Measurements from ENCODE around the gene RASA3.

RASA3 gene

DNA sequence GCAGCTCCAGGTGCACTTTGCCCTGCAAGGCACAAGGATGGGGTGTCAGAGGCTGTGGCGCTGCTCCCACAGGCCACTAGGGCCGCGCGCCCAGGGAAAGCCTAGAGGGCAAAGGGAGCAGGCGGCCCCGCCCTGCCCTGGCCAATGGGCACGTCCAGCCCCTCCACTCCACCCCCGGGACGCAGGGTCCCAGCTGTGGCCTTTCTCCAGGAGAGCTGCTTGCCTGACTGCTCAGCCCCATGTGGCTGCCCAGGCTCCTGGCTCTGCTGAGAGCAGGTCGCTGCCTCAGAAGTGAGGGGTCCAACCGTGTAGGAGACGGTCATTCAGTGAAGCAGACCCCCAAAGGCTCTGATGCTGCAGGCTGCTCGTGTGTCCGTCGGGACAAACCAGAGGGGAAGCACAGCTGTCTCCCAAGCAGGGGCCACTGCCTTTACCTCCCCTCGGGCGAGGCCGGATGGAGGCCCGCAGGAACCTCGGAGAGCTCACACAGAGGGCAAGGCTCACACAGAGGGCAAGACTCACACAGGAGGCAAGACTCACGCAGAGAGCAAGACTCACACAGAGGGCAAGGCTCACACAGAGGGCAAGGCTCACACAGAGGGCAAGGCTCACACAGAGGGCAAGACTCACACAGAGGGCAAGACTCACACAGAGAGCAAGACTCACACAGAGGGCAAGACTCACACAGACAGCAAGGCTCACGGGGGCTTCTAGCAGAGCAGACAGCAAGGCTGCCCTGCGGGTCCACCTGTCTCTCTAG, 102.4 kb downstream of the RASA3 start:
- no peak for DNase-seq

DNA sequence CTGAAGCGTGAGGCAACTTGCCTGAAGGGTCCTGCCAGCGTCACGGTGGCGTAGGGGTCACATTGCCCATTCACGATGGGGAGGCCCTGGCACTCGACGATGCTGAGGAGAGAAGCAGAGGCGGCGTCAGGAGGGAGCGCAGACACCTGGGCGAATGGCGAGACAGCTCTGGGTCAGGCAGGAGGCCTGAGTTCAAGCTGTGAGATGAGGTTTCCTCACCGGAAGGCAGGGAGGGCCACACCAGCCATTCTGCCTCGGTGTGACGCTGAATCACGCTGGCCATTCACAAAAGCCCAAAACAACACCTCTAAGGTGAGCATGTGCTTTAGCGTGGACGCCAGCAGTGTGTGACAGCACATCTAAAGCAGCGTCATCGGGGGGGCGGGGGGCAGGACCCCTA, 104.6 kb downstream of the RASA3 start:
- no peak for DNase-seq

DNA sequence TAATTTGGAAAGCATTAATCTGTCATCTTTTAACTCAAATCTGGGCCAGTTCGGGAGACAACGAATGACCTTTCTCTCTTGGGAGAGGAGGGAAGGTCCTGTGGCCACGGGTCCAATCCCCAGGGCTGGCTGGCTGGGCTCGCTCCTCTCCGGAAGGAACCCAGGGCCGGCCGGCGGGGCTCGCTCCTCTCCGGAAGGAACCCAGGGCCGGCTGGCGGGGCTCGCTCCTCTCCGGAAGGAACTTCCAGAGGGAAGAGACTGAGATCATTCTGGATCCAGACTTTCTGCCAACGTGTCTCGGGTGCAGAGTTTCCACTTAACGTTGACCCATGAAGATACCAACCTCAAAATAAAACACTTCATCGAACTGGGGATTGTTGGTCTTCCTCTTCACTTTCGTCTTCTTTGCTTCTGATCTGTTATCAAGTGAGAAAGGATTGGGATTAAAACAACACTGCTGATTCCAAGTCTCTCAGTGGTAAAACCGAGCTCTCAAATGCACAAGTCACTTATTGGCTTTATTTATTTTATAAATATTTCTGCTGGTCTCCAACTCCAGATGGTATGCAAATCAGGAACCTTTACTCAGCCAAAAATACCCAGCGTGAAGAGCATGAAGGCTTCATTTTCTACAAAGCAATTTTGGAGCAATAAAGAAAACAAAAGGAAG, 105.2 kb downstream of the RASA3 start:
- DNase-seq: no peak

DNA sequence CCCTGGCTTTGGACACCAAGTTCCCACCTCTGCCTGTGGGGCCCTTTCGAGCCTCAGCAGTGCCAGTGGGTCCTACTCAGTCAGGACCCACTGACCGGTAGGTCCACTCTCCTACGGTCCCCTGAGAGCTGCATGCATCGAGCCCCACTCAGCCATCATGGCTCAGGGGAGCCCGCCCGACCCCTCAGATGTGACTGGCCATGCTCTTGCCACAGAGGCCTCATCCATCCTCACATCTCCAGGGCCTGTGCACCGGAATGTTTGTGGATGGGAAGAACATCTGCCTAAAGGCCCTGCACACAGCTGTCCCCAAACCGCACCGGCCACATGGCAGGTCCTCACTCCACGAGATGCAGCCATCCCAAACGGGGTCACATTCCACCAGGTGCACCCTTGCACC, 105.9 kb downstream of the RASA3 start:
- no peak for DNase-seq

DNA sequence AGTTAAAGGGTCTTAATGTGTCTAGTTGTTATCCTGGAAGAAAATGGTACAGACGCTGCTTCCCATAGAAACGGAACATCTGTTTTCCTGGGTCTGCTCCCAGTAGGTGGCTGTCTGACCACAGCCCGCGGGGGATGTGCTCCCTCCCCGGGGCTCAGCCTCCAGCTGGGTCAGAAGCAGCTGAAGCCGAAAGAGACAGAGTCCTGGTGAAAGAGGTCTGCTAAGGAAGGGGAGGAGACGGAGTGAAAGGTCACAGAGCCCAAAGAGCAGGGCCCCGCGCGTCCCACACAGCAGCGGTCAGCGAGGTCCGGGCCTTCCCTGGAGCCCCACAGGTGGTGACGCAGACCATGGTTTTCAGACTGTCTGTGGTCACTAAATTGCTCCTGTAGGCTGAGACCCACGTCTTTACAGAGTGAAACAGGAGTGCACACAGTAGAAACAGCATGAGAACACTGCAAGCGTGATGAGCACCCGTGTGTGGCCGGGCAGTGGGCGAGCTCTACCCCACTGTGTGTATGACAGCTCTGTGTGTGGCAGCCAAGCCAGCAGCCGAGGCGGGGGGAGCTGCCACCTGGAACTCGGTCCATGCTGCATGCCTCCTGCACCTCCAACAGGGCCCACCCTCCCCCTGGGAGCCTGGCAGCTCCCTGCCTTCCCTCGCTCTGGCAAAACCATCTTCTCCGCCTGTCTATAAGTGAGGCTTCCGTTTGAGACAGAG, 106.5 kb downstream of the RASA3 start:
- DNase-seq: no peak

DNA sequence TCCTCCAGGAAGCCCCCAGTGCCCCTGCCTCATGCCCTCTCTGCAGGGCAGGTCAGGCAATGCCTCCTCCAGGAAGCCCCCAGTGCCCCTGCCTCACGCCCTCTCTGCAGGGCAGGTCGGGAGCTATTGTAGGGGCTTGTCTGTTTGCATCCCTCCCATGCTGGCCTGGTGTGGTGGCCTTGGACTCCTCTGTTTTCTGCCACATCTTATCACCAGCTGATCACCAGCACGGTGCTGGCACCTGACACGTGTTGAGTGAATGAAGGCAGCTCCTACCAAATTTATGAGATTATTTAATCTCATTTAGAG, 107.1 kb downstream of the RASA3 start:
- no peak for DNase-seq

DNA sequence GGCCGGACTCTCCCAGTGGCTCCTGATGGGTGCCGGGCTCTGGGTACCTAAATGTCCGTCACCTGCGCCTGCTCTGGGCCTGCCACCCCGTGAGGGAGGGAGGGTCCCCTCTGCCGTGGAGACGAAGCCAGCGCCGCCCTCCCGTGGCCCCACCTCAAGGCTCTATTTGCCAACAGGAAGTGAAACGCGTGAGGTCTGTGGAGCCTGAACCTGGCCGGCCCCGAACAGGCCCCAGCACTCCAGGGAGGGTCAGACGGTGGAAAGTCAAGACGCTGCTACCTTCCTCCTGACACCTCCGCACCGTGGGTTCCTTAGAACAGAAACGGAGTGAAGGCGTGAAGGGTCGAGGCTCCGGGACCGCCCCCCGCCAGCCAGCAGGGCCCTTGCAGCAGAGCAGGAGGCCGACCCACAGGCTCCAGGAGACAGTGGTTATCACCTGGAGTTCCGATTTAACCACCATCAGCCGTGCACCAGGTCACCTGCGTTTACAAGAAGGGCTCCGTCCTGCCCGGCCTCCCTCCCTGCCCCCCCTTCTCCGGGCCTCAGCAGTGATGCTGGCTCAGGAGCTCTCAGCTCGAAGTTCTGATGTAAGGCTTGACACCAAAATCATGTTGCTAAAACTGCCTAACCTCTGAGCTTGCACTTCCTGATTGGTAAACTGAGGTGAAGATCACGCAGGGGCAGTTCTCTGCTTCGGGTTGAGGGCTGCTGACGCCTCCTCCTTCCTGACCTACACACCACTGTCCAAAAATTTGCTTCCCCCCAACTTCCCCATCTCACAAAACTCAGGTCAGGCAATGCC, 107.6 kb downstream of the RASA3 start:
- DNase-seq: no peak

DNA sequence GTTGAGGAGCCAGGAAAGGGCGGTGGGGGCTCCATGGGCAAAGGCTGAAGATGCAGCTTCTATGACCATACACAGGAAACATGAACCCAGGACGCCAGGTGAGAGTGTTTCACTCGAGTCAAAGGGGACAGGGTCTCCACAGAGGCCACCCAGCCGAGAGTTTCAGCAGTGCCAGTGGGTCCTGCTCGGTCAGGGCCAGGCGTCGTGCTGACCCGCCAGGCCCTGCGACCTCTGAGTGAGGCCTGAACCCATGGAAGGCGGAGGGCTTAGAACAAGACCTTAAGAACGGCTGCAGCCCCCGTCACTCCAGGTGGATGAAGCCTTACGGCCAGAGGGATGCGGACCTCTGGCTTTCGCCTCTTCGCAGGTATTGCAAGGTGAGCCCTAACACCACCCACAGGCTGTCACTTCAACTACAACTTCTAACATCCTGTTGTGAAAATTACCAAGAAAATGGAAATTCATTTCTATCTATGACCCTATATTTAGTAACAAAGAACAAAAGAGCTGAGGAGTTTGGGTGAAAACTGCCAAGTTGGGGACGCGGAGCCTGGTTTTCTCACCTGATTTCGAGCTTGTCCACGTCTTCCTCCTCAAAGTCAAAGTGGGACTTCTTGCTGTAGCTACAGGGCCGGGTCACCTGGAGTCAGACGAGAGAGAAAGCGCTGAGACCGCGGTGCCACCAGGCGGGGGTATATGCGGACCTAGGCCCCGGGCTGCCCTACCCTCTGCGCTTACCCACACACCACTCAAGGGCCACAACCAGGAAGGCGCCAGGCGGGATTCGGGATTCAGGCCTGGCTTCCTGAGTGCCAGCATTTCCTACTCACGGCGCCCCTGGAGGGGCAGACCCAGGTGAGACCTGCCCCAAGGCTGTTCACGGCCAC, 108.5 kb downstream of the RASA3 start:
- no peak for DNase-seq

DNA sequence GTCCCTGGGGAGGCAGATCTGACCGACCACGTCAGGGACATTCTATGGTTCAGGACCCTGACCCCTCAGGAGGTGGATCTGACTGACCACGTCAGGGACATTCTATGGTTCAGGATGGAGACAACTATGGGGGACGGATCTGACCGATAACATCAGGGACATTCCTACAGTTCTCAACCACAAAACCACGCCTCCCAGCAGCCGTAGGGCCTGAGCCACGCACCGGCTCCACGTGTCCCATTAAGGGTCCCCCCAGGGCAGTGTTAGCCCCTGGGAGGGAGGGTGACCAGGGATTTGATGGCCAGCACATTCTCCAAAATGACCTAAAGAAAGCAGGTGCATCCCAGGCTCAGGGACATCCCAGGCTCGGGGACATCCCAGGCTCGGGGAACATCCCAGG, 109.5 kb downstream of the RASA3 start:
- DNase-seq: no peak

DNA sequence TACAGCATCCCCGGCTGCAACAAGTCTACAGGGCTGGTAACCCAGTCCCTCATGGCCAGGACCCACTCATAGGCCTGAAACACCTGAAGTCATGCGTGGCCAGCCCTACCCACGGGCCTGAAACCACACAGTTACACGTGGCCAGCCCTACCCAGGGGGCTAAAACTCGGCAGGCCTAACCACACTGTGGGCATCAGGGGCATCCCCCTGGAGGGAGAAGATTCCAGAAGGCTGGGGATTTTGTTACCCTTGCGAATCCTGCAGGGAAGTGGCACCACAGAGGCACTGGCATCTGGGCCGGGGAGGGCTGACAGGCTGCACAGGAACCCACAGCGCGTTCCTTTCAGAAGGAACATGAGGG, 110.1 kb downstream of the RASA3 start:
- no peak for DNase-seq

DNA sequence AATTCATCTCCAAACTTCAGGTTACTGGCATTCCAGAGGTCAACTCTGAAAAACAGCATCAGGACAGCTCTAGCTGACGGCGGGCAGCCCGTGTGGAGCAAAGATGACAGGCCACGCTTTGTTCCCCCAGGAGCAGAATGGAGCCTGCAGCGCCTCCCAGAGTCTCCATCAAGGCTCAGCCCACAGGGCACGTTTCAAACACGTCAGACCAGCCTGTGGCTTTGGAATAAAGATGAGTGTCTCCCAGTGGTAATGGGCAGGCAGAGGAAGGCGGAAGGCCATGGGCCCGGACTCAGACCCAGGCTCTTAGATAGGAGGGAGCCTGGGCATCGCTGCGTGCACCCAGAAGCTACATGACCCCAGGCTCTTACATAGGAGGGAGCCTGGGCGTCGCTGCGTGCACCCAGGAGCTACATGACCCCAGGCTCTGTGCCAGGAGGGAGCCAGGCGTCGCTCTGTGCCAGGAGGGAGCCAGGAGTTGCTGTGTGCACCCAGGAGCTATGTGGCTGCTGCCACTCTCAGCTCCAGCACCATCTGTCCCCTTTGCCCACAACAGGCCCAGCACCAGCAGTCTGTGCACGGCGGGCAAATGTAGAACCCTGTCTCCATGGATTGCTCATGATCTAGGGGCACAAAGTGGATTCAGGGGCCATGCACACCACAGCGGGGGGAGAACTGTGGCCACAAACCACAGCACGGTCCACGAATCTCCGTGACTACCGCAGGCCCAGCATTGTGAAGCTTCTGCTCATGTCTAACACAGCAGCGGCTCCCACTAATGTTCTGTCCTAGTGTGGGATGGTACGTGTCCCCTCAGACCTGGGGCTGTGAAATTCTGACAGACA, 110.7 kb downstream of the RASA3 start:
- DNase-seq: no peak

DNA sequence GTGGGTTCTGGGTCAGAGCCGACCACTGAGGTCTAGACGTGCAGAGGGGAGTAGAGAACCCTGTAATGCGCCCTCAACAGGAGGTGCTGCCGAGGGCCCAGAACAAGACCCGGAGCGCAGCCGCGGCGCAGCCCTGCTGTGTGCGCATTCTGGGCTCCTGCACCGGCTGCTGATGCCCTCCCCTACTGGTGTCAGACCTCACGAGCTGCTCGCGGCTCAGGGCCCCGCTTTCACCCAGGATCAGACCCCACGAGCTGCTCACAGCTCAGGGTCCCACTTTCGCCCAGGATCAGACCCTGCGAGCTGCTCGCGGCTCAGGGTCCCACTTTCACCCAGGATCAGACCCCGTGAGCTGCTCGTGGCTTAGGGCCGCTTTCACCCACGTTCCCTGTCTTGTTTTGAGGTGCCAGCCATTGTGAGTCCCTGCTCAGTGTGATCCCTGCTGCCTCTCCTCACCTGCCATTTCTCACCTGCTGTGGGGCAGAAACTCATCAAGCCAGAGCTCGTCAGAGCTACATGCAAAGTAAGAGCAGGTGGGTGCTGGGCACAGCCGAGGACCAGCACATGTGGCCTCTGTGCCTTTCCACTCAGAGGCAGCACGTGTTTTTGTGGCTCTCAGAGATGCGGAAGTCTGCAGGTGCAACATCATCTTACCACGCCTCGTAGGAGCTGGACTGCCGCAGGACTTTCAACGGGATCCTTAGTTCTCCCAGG, 111.5 kb downstream of the RASA3 start:
- no peak for DNase-seq

DNA sequence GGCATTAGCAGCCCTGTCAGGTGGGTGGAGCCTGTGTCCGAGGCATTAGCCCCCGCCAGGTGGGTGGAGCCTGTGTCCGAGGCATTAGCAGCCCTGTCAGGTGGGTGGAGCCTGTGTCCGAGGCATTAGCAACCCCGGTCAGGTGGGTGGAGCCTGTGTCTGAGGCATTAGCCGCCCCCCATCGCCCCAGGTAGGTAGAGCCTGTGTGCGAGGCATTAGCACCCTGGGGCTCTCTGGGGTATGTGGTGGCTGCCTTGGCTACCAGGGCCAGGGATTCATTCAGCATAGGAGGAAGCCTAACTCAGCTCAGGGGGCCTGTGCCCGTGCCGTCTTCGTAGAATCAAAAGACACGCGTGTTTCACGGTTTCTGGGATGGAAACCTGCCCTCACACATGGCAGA, 112.3 kb downstream of the RASA3 start:
- DNase-seq: peak in 1 of 2 experiments; percentile 34

DNA sequence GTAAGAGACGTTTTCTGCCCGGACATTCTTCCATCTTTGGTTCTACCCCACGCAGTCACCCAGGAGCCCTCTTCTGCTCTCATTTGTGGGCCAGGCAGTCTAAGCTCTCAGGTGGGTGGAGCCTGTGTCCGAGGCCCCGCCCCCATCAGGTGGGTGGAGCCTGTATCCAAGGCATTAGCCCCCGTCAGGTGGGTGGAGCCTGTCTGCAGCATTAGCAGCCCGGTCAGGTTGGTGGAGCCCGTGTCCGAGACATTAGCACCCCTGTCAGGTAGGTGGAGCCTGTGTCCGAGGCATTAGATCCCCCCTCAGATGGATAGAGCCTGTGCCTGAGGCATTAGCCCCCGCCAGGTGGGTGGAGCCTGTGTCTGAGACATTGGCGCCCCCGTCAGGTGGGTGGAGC, 113.1 kb downstream of the RASA3 start:
- DNase-seq: no peak

DNA sequence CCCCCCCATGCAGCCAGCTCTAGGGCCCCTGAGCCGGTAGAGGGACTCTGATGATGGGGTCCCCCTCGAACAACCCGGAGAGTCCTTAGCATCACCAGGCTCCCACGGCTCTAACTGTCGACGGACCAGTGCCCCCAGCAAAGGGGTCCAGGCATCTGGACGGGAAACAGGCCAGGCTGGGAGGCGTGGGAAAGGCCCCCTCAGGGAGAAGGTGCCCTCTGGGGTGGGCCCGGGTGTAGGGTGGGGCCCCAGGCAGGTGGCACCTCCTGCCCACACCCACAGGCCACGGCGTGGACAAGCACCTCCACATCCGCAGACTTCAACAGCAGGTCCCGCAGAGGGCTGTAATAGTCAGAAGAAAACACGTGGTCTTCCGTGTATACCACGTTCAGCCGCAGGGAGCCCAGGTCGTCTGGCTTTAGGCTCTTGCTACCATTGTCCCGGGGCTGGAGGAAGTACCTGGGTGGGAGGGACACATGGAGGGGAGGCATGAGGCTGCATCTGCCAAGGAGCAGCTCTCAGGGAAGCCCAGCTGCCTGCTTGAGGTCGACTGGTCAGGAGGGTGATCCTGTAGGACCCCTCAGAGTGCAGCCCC, 113.9 kb downstream of the RASA3 start:
- no peak for DNase-seq

DNA sequence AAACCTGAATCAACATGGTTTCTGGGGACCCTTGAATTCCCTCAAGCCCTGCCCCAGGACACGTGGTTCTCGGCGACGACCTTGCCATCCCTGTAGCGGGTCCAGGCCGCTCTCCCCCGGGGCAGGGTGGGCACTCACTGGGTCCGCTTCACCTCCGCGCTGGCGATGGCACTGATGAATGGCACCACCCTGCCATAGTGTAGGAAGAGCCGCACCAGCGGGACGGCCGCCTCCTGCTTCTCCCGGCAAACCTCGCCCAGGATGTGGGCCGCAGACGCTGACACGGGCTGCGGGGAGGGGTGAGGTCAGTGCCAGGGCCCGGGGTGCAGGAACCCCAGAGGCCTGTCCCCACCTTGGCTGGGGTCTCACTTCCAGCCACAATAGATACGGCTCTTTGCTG, 114.5 kb downstream of the RASA3 start:
- no peak for DNase-seq

DNA sequence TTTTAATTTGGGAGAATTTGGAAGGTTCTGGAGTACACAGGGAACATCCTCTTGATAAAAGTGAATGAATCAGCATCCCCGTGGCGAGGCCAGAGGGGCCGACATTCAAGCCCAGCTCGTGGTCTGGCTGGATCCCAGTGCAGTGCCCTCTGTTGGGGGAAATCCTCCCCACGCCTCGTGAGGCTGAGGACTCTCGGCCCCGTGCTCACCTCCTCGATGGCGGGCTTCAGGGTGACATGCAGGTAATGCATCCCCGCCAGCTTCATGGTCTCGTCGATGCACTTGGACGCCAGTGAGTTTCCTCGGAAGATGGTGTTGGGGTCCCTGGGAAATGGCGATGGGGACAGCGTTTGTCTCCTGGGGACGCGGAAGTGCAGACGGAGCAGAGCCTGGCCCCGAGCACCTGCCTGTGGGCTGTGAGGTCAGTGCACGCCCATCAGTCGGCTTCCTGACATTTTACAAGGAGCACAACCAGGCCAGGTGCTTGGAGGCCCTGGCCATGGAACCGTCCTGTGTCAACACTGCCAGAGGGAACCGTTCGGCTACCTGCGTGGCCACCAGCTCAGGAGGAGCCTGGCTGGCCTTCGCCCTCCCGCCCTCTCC, 115.3 kb downstream of the RASA3 start:
- no peak for DNase-seq

DNA sequence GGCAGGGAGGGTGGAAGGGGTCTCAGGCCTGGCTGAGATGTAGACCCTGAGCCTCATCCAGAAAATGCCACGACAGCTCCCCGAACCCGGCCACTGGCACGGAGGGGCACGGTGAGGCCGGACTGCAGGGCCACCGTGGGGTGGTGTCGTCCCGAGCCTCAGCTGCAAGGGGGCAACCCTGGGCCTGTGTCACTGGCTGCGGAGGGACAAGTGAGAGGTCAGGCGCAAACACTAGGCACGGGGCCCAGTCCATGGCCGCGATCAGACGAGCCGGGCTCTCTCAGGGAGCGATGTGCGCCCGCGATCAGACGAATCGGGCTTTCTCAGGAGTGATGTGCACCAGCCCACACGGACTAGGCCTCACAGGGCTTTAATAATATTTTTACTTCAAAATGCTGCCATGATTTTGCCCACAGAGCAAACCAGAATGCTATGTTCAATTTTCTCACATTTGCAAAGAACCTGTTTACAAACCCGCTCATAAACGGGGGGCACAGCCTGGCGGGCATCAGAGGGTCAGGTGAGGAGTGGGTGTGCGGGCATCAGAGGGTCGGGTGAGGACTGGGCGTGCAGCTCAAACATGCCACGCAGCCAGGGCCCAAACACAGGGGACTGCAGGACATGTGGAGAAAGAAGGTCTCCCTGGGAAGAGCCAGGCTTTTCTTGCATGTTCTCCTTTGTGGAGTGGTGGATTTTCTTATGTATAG, 115.9 kb downstream of the RASA3 start:
- DNase-seq: no peak

DNA sequence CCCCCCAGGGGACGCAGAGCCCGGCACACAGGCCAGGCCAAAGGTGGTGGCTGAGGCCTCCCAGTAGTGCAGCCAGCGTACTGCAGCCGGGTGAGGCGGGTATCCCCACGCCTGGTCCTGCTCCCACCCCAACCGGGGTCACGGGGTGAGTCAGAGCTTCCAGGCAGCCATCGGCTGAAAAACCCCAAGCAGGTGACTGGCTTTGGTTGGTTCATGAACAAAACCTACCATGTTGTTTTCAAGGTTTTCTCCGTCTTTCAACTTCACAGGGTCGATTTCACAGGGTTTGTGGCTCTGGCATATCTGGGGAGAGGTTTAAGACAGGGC, 116.5 kb downstream of the RASA3 start:
- DNase-seq: no peak
